ENCODE data around the gene MRPS26. TPM values are rescaled to one million over a fixed set of nuclear protein-coding genes. Genes with fewer than 3 reads are reported as not detected.
A peak's percentile ranks its signal among the peaks of the same experiment; 100 is the strongest.

Gene MRPS26
- total and polyA plus RNA-seq, 2 of the 13 experiments (the other 11 are each of a cell fraction or from before 2014, with no cell fraction given): 89.8 to 187 TPM

GRCh38 chr20:3003416-3003815, 42.4 kb upstream of the MRPS26 start (continued):
- TF ChIP-seq SOX13 (IDR thresholded peaks at IDR 0.05): no peak
- 0 out of 4 replicates have a peak, but pooled peaks of 1 of the 2 experiments have one; percentile 21 for TF ChIP-seq SOX13 (CRISPR knock-in tag; conservative IDR thresholded peaks at IDR 0.05 in 1 of 2, IDR thresholded peaks at IDR 0.05 in 1 of 2)
- TF ChIP-seq ZNF350 (CRISPR knock-in tag; IDR thresholded peaks at IDR 0.05; ENCODE audit: borderline replicate concordance, low read depth): no peak
- TF ChIP-seq CSRNP2 (CRISPR knock-in tag; conservative IDR thresholded peaks at IDR 0.05; ENCODE audit: low read depth): no peak
- no peak for TF ChIP-seq NKX3-1 (CRISPR knock-in tag; IDR thresholded peaks at IDR 0.05)
- TF ChIP-seq ZFP1 (CRISPR knock-in tag; IDR thresholded peaks at IDR 0.05): no peak
- TF ChIP-seq CENPX (CRISPR knock-in tag; IDR thresholded peaks at IDR 0.05): no peak
- no peak for TF ChIP-seq NR3C1 (CRISPR knock-in tag; IDR thresholded peaks at IDR 0.05)
- TF ChIP-seq TFAP4 (IDR thresholded peaks at IDR 0.05; ENCODE audit: borderline replicate concordance, low read depth): no peak
- TF ChIP-seq TEAD3 (CRISPR knock-in tag; optimal IDR thresholded peaks at IDR 0.05; ENCODE audit: borderline replicate concordance): peak; percentile 56
- TF ChIP-seq MLXIP (CRISPR knock-in tag; IDR thresholded peaks at IDR 0.05; ENCODE audit: borderline replicate concordance): no peak
- TF ChIP-seq SP140L (CRISPR knock-in tag; IDR thresholded peaks at IDR 0.05; ENCODE audit: borderline replicate concordance): no peak
- no peak for TF ChIP-seq FOXP1 (IDR thresholded peaks at IDR 0.05)
- 0 out of 2 replicates have a peak, but pooled peaks have one; percentile 35 for TF ChIP-seq FOXP1 (CRISPR knock-in tag; IDR thresholded peaks at IDR 0.05)
- TF ChIP-seq REXO4 (CRISPR knock-in tag; IDR thresholded peaks at IDR 0.05; ENCODE audit: borderline replicate concordance): no peak
- no peak for TF ChIP-seq HNRNPUL1 (IDR thresholded peaks at IDR 0.05; ENCODE audit: low read depth, low read length)
- no peak for TF ChIP-seq TMF1 (CRISPR knock-in tag; IDR thresholded peaks at IDR 0.05; ENCODE audit: low read depth)
- TF ChIP-seq NONO (IDR thresholded peaks at IDR 0.05): no peak
- TF ChIP-seq NONO (CRISPR knock-in tag; conservative IDR thresholded peaks at IDR 0.05): no peak
- no peak for TF ChIP-seq ZNF775 (CRISPR knock-in tag; IDR thresholded peaks at IDR 0.05; ENCODE audit: borderline replicate concordance)
- TF ChIP-seq PAWR (CRISPR knock-in tag; IDR thresholded peaks at IDR 0.05; ENCODE audit: borderline replicate concordance): no peak
- TF ChIP-seq TRIM24 (CRISPR knock-in tag; IDR thresholded peaks at IDR 0.05): no peak
- no peak for TF ChIP-seq ZNF557 (CRISPR knock-in tag; IDR thresholded peaks at IDR 0.05)
- TF ChIP-seq FOXM1 (CRISPR knock-in tag; IDR thresholded peaks at IDR 0.05): no peak
- no peak for TF ChIP-seq ZNF556 (CRISPR knock-in tag; IDR thresholded peaks at IDR 0.05; ENCODE audit: borderline replicate concordance)
- TF ChIP-seq ZNF160 (CRISPR knock-in tag; IDR thresholded peaks at IDR 0.05): no peak
- no peak for TF ChIP-seq ATF4 (CRISPR knock-in tag; IDR thresholded peaks at IDR 0.05)
- TF ChIP-seq ZNF33A (CRISPR knock-in tag; IDR thresholded peaks at IDR 0.05; ENCODE audit: borderline replicate concordance): no peak
